ENCODE measurements around the gene PTPRK. TPM values are rescaled to one million over a fixed set of nuclear protein-coding genes. Genes with fewer than 3 reads are reported as not detected.

Gene PTPRK
- polyA plus RNA-seq, 3 donors: 0.01 TPM; not detected in 2

DNA sequence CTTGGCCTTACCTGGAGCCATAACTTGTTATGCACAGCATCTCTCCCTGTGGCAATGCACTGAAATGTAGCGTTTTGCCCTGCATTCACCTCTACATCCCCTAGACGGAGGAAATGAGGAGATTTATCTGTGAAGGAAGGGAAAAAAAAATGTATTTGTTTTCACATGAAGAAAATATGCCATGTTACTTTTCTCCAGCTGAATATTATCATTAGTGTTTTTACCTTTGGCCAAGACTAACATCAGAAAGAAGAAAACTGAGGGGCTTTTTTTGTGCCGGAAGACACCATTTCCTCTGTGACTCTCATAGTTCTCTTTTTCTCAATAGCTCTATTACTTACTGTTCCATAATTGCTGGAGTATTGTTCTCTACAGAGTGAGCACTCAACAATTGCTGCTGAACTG is 280.4 kb downstream of the PTPRK start:
- H3K27me3 Mint-ChIP-seq (ENCODE audit: low read depth in 3 of 3): no peaks in the 10 kb centered on the region
- DNase-seq: no peak
- no peaks in the 10 kb centered on the region for H3K36me3 Mint-ChIP-seq
- no peak overlapping the region for H3K9ac ChIP-seq (ENCODE audit: insufficient read depth, low read length, poor library complexity, severe bottlenecking)
- peaks cover 0 to 5% (median 0%) of the 10 kb centered on the region in 7 donors for H3K9me3 Mint-ChIP-seq
- no peak overlapping the region for H3K27ac ChIP-seq (ENCODE audit: low read depth in 1 of 2, low read length in 2 of 2)
- peak overlapping the region; percentile 27 for H3K4me2 ChIP-seq (replicated peaks; ENCODE audit: extremely low read depth, low read length, poor library complexity, severe bottlenecking)
- no peaks in the 10 kb centered on the region for H4K20me1 ChIP-seq (ENCODE audit: insufficient read depth, low read length)
- peaks cover 7% of the 10 kb centered on the region for H3K4me1 Mint-ChIP-seq
- H3K36me3 ChIP-seq (replicated peaks in 1 of 2; ENCODE audit: control insufficient read depth in 1 of 2, insufficient read depth in 2 of 2, low read length in 2 of 2): no peaks in the 10 kb centered on the region
- no peak overlapping the region for H3K4me3 ChIP-seq (replicated peaks in 1 of 3; ENCODE audit: low read depth in 2 of 3, low read length in 3 of 3)
- H3K4me3 Mint-ChIP-seq: peak overlapping the region in 1 of 2 donors; percentile 50
- no peak overlapping the region for H3K27ac Mint-ChIP-seq
- TF ChIP-seq, protein P1, sequence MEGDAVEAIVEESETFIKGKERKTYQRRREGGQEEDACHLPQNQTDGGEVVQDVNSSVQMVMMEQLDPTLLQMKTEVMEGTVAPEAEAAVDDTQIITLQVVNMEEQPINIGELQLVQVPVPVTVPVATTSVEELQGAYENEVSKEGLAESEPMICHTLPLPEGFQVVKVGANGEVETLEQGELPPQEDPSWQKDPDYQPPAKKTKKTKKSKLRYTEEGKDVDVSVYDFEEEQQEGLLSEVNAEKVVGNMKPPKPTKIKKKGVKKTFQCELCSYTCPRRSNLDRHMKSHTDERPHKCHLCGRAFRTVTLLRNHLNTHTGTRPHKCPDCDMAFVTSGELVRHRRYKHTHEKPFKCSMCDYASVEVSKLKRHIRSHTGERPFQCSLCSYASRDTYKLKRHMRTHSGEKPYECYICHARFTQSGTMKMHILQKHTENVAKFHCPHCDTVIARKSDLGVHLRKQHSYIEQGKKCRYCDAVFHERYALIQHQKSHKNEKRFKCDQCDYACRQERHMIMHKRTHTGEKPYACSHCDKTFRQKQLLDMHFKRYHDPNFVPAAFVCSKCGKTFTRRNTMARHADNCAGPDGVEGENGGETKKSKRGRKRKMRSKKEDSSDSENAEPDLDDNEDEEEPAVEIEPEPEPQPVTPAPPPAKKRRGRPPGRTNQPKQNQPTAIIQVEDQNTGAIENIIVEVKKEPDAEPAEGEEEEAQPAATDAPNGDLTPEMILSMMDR (IDR thresholded peaks at IDR 0.05): no peak
- no peaks in the 10 kb centered on the region for H3K79me2 ChIP-seq (ENCODE audit: insufficient read depth, low read length)
- no CpG with 5 or more reads among the region's 3 CpGs for WGBS (ENCODE audit: insufficient coverage)
- H3K4me1 ChIP-seq (ENCODE audit: control insufficient read depth in 1 of 2, insufficient read depth in 2 of 2, low read length in 2 of 2): peaks cover 0 to 4% of the 10 kb centered on the region in 2 donors
- H3K27me3 ChIP-seq (ENCODE audit: control insufficient read depth in 2 of 2, insufficient read depth in 2 of 2, low read length in 2 of 2): no peaks in the 10 kb centered on the region
- peak overlapping the region; percentile 39 for H2AFZ ChIP-seq (ENCODE audit: insufficient read depth, low read depth, low read length, poor library complexity, severe bottlenecking)
- no peaks in the 10 kb centered on the region for H3K9me3 ChIP-seq (replicated peaks in 1 of 2; ENCODE audit: control insufficient read depth in 1 of 2, insufficient read depth in 1 of 2, low read length in 2 of 2)
- intact Hi-C loops (cut with micrococcal nuclease): no loop called here

DNA sequence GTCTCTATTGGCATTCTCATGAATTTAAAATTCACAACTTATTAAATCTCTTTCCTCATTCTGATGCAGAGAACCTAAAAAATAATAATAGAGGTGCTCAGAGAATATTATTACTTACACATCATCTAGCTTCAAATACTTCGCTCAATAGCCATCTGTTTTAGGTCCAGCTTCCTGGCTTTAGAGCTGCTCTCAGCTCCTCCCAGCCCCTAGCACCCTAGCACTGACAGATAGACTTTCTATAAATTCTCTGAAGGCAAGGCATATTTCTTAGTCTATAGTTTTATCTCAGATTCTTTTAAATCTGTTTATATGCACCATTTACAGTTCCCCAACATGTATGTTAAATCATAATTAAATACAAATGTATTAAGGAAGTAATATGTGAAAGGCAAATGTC is 281.3 kb downstream of the PTPRK start:
- H3K4me2 ChIP-seq (replicated peaks; ENCODE audit: extremely low read depth, low read length, poor library complexity, severe bottlenecking): no peak overlapping the region
- Mint-ChIP-seq H3K36me3 (no peaks in the 10 kb centered on the region), H3K27me3 (ENCODE audit: low read depth in 3 of 3) (no peaks in the 10 kb centered on the region), H3K27ac (no peak overlapping the region), H3K4me1 (peaks cover 7% of the 10 kb centered on the region), H3K9me3 (peaks cover 0 to 5% (median 0%) of the 10 kb centered on the region in 7 donors), H3K4me3 (no peak overlapping the region)
- H4K20me1 ChIP-seq (ENCODE audit: insufficient read depth, low read length): no peaks in the 10 kb centered on the region
- TF ChIP-seq, protein P1 (IDR thresholded peaks at IDR 0.05): no peak
- no peaks in the 10 kb centered on the region for H3K36me3 ChIP-seq (replicated peaks in 1 of 2; ENCODE audit: control insufficient read depth in 1 of 2, insufficient read depth in 2 of 2, low read length in 2 of 2)
- H3K9me3 ChIP-seq (replicated peaks in 1 of 2; ENCODE audit: control insufficient read depth in 1 of 2, insufficient read depth in 1 of 2, low read length in 2 of 2): no peaks in the 10 kb centered on the region
- H3K4me3 ChIP-seq (replicated peaks in 1 of 3; ENCODE audit: low read depth in 2 of 3, low read length in 3 of 3): no peak overlapping the region
- intact Hi-C loops (cut with micrococcal nuclease): no loop called here
- DNase-seq: no peak
- no peak overlapping the region for H2AFZ ChIP-seq (ENCODE audit: insufficient read depth, low read depth, low read length, poor library complexity, severe bottlenecking)
- H3K9ac ChIP-seq (ENCODE audit: insufficient read depth, low read length, poor library complexity, severe bottlenecking): no peak overlapping the region
- H3K27me3 ChIP-seq (ENCODE audit: control insufficient read depth in 2 of 2, insufficient read depth in 2 of 2, low read length in 2 of 2): no peaks in the 10 kb centered on the region
- H3K27ac ChIP-seq (ENCODE audit: low read depth in 1 of 2, low read length in 2 of 2): no peak overlapping the region
- WGBS (ENCODE audit: insufficient coverage): no CpG with 5 or more reads among the region's 1 CpG
- H3K79me2 ChIP-seq (ENCODE audit: insufficient read depth, low read length): no peaks in the 10 kb centered on the region
- peaks cover 0 to 4% of the 10 kb centered on the region in 2 donors for H3K4me1 ChIP-seq (ENCODE audit: control insufficient read depth in 1 of 2, insufficient read depth in 2 of 2, low read length in 2 of 2)

Measured in CD14-positive monocyte (primary cell).